Stimulated activated CD4-positive, alpha-beta T cell treated with anti-CD3 and anti-CD28 coated beads, TNF-alpha, amount 100 ng/mL, for 24 hours (primary cell): Measurements from ENCODE around the gene ABHD15.

Experiments
- DNase-seq, 3 experiments: peaks; one replicate each; pipeline ENCODE4 v3.0.0-alpha.2; 2020; ENCODE audit warnings: low read depth in 3 of 3

The ABHD15 gene

GRCh38 chr17:29594519-29595090 is 27.8 kb upstream of the ABHD15 start:
- DNase-seq, result no peak

- no peak for DNase-seq
These were observed 27.0 kb upstream of the ABHD15 start for GRCh38 chr17:29593591-29594518.

GRCh38 chr17:29592850-29593551 is 26.2 kb upstream of the ABHD15 start, which contains the start of gene ANKRD13B:
TSS of gene ANKRD13B (plus strand) at chr17:29593132. CDS start at chr17:29593622, 490 bp downstream.
- DNase-seq, result no peak

GRCh38 chr17:29591737-29592608 is 25.1 kb upstream of the ABHD15 start:
- peak; percentile 68 to 84 (median 69) for DNase-seq

GRCh38 chr17:29591146-29591736 is 24.4 kb upstream of the ABHD15 start:
- peak in 1 of 3 experiments; percentile 52 for DNase-seq

- DNase-seq, result no peak
These were observed 23.7 kb upstream of the ABHD15 start for GRCh38 chr17:29590411-29591145.

- peak; percentile 59 to 82 (median 67) for DNase-seq
These were observed 22.9 kb upstream of the ABHD15 start, which contains the start of gene GIT1 for GRCh38 chr17:29589524-29590410. TSS of gene GIT1 (minus strand) at chr17:29589648. CDS start at chr17:29589378, 270 bp downstream.

GRCh38 chr17:29588562-29589411 is 21.9 kb upstream of the ABHD15 start:
- DNase-seq, result peak in 1 of 3 experiments; percentile 54

GRCh38 chr17:29588017-29588561 is 21.3 kb upstream of the ABHD15 start:
- DNase-seq, result no peak

GRCh38 chr17:29587591-29587990 is 20.8 kb upstream of the ABHD15 start:
- no peak for DNase-seq

GRCh38 chr17:29586676-29587469 is 20.0 kb upstream of the ABHD15 start:
- no peak for DNase-seq

- no peak for DNase-seq
These were observed 18.4 kb upstream of the ABHD15 start for GRCh38 chr17:29585080-29585751.

GRCh38 chr17:29584452-29585079 is 17.7 kb upstream of the ABHD15 start:
- DNase-seq, result no peak

GRCh38 chr17:29583324-29584248 is 16.7 kb upstream of the ABHD15 start:
- no peak for DNase-seq

GRCh38 chr17:29582772-29583171 is 15.9 kb upstream of the ABHD15 start:
- no peak for DNase-seq
